ENCODE results near the gene SLC34A1.

Gene SLC34A1

GRCh38 chr5:177447611-177448243 lies 63.5 kb downstream of the SLC34A1 start:
- no peak for DNase-seq
